Measurements from ENCODE around the gene GRIK3.

Gene GRIK3

GRCh38 chr1:36861375-36861774, 172.9 kb downstream of the GRIK3 start:
- no peak overlapping the region for H3K27ac ChIP-seq (ENCODE audit: low read depth, low read length)
- peaks cover 4% of the 10 kb centered on the region; the same call in 1 of the 2 replicates for H3K4me1 ChIP-seq (ENCODE audit: insufficient read depth, low read length)
- no peaks in the 10 kb centered on the region for H3K36me3 ChIP-seq (ENCODE audit: insufficient read depth, low read length)
- H3K9me3 ChIP-seq (ENCODE audit: insufficient read depth, low read depth, low read length): no peaks in the 10 kb centered on the region
- H3K4me3 ChIP-seq (ENCODE audit: low read length): no peak overlapping the region
- H3K9ac ChIP-seq (ENCODE audit: low read depth, low read length): no peak overlapping the region
- WGBS: 82% methylated on average over 2 of the region's 2 CpGs
- H3K27me3 ChIP-seq (ENCODE audit: insufficient read depth, low read length): no peaks in the 10 kb centered on the region

- no peak overlapping the region for H3K4me3 ChIP-seq (ENCODE audit: low read length)
- 93% methylated on average over 10 of the region's 10 CpGs for WGBS
- H3K9ac ChIP-seq (ENCODE audit: low read depth, low read length): no peak overlapping the region
- H3K36me3 ChIP-seq (ENCODE audit: insufficient read depth, low read length): no peaks in the 10 kb centered on the region
- no peaks in the 10 kb centered on the region for H3K27me3 ChIP-seq (ENCODE audit: insufficient read depth, low read length)
- no peak overlapping the region for H3K27ac ChIP-seq (ENCODE audit: low read depth, low read length)
- no peaks in the 10 kb centered on the region for H3K9me3 ChIP-seq (ENCODE audit: insufficient read depth, low read depth, low read length)
- peaks cover 11% of the 10 kb centered on the region; the same call in 1 of the 2 replicates for H3K4me1 ChIP-seq (ENCODE audit: insufficient read depth, low read length)
Observed at GRCh38 chr1:36859926-36860325, 174.4 kb downstream of the GRIK3 start.

- 94% methylated on average over 14 of the region's 14 CpGs for WGBS
- Histone ChIP-seq H3K9ac (ENCODE audit: low read depth, low read length) (no peak overlapping the region), H3K9me3 (ENCODE audit: insufficient read depth, low read depth, low read length) (no peaks in the 10 kb centered on the region), H3K27me3 (ENCODE audit: insufficient read depth, low read length) (no peaks in the 10 kb centered on the region), H3K4me1 (ENCODE audit: insufficient read depth, low read length) (peaks cover 13% of the 10 kb centered on the region; the same call in 1 of the 2 replicates), H3K27ac (ENCODE audit: low read depth, low read length) (no peak overlapping the region), H3K36me3 (ENCODE audit: insufficient read depth, low read length) (no peaks in the 10 kb centered on the region), H3K4me3 (ENCODE audit: low read length) (no peak overlapping the region)
Observed at GRCh38 chr1:36858981-36859380, 175.3 kb downstream of the GRIK3 start.

GRCh38 chr1:36858553-36858952, 175.8 kb downstream of the GRIK3 start:
- no peak overlapping the region for H3K4me3 ChIP-seq (ENCODE audit: low read length)
- H3K27me3 ChIP-seq (ENCODE audit: insufficient read depth, low read length): no peaks in the 10 kb centered on the region
- 95% methylated on average over 5 of the region's 5 CpGs for WGBS
- no peaks in the 10 kb centered on the region for H3K36me3 ChIP-seq (ENCODE audit: insufficient read depth, low read length)
- H3K9ac ChIP-seq (ENCODE audit: low read depth, low read length): no peak overlapping the region
- H3K4me1 ChIP-seq (ENCODE audit: insufficient read depth, low read length): peaks cover 13% of the 10 kb centered on the region; the same call in 1 of the 2 replicates
- no peak overlapping the region for H3K27ac ChIP-seq (ENCODE audit: low read depth, low read length)
- H3K9me3 ChIP-seq (ENCODE audit: insufficient read depth, low read depth, low read length): no peaks in the 10 kb centered on the region

GRCh38 chr1:36857754-36858153, 176.6 kb downstream of the GRIK3 start:
- 58% methylated on average over 5 of the region's 5 CpGs for WGBS
- Histone ChIP-seq H3K9ac (ENCODE audit: low read depth, low read length) (no peak overlapping the region), H3K27ac (ENCODE audit: low read depth, low read length) (no peak overlapping the region), H3K9me3 (ENCODE audit: insufficient read depth, low read depth, low read length) (no peaks in the 10 kb centered on the region), H3K4me1 (ENCODE audit: insufficient read depth, low read length) (peaks cover 13% of the 10 kb centered on the region; the same call in 1 of the 2 replicates), H3K36me3 (ENCODE audit: insufficient read depth, low read length) (no peaks in the 10 kb centered on the region), H3K27me3 (ENCODE audit: insufficient read depth, low read length) (no peaks in the 10 kb centered on the region), H3K4me3 (ENCODE audit: low read length) (no peak overlapping the region)

- H3K4me1 ChIP-seq (ENCODE audit: insufficient read depth, low read length): peaks cover 13% of the 10 kb centered on the region; the same call in 1 of the 2 replicates
- H3K27ac ChIP-seq (ENCODE audit: low read depth, low read length): no peak overlapping the region
- no peak overlapping the region for H3K4me3 ChIP-seq (ENCODE audit: low read length)
- WGBS: 56% methylated on average over 17 of the region's 17 CpGs
- no peaks in the 10 kb centered on the region for H3K9me3 ChIP-seq (ENCODE audit: insufficient read depth, low read depth, low read length)
- H3K9ac ChIP-seq (ENCODE audit: low read depth, low read length): no peak overlapping the region
- H3K36me3 ChIP-seq (ENCODE audit: insufficient read depth, low read length): no peaks in the 10 kb centered on the region
- H3K27me3 ChIP-seq (ENCODE audit: insufficient read depth, low read length): no peaks in the 10 kb centered on the region
Observed at GRCh38 chr1:36855699-36856494, 178.4 kb downstream of the GRIK3 start.

GRCh38 chr1:36853638-36854037, 180.7 kb downstream of the GRIK3 start:
- H3K9ac ChIP-seq (ENCODE audit: low read depth, low read length): no peak overlapping the region
- 94% methylated on average over 14 of the region's 14 CpGs for WGBS
- peaks cover 14% of the 10 kb centered on the region; the same call in 1 of the 2 replicates for H3K4me1 ChIP-seq (ENCODE audit: insufficient read depth, low read length)
- H3K36me3 ChIP-seq (ENCODE audit: insufficient read depth, low read length): no peaks in the 10 kb centered on the region
- no peak overlapping the region for H3K27ac ChIP-seq (ENCODE audit: low read depth, low read length)
- no peaks in the 10 kb centered on the region for H3K9me3 ChIP-seq (ENCODE audit: insufficient read depth, low read depth, low read length)
- H3K27me3 ChIP-seq (ENCODE audit: insufficient read depth, low read length): no peaks in the 10 kb centered on the region
- no peak overlapping the region for H3K4me3 ChIP-seq (ENCODE audit: low read length)

- Histone ChIP-seq H3K9me3 (ENCODE audit: insufficient read depth, low read depth, low read length) (no peaks in the 10 kb centered on the region), H3K27me3 (ENCODE audit: insufficient read depth, low read length) (no peaks in the 10 kb centered on the region), H3K4me1 (ENCODE audit: insufficient read depth, low read length) (peaks cover 20% of the 10 kb centered on the region), H3K4me3 (ENCODE audit: low read length) (no peak overlapping the region), H3K9ac (ENCODE audit: low read depth, low read length) (no peak overlapping the region), H3K27ac (ENCODE audit: low read depth, low read length) (no peak overlapping the region), H3K36me3 (ENCODE audit: insufficient read depth, low read length) (no peaks in the 10 kb centered on the region)
- WGBS: 94% methylated on average over 5 of the region's 5 CpGs
Observed at GRCh38 chr1:36852586-36852985, 181.7 kb downstream of the GRIK3 start.

GRCh38 chr1:36851595-36851994, 182.7 kb downstream of the GRIK3 start:
- H3K4me1 ChIP-seq (ENCODE audit: insufficient read depth, low read length): peaks cover 29% of the 10 kb centered on the region
- no peaks in the 10 kb centered on the region for H3K36me3 ChIP-seq (ENCODE audit: insufficient read depth, low read length)
- H3K9ac ChIP-seq (ENCODE audit: low read depth, low read length): no peak overlapping the region
- WGBS: 90% methylated on average over 4 of the region's 4 CpGs
- H3K9me3 ChIP-seq (ENCODE audit: insufficient read depth, low read depth, low read length): no peaks in the 10 kb centered on the region
- H3K27ac ChIP-seq (ENCODE audit: low read depth, low read length): no peak overlapping the region
- H3K27me3 ChIP-seq (ENCODE audit: insufficient read depth, low read length): no peaks in the 10 kb centered on the region
- no peak overlapping the region for H3K4me3 ChIP-seq (ENCODE audit: low read length)

GRCh38 chr1:36851087-36851486, 183.2 kb downstream of the GRIK3 start:
- Histone ChIP-seq H3K27me3 (ENCODE audit: insufficient read depth, low read length) (no peaks in the 10 kb centered on the region), H3K9me3 (ENCODE audit: insufficient read depth, low read depth, low read length) (no peaks in the 10 kb centered on the region), H3K4me1 (ENCODE audit: insufficient read depth, low read length) (peaks cover 29% of the 10 kb centered on the region), H3K9ac (ENCODE audit: low read depth, low read length) (no peak overlapping the region), H3K4me3 (ENCODE audit: low read length) (no peak overlapping the region), H3K27ac (ENCODE audit: low read depth, low read length) (no peak overlapping the region), H3K36me3 (ENCODE audit: insufficient read depth, low read length) (no peaks in the 10 kb centered on the region)
- 85% methylated on average over 6 of the region's 6 CpGs for WGBS

- no peaks in the 10 kb centered on the region for H3K9me3 ChIP-seq (ENCODE audit: insufficient read depth, low read depth, low read length)
- H3K27ac ChIP-seq (ENCODE audit: low read depth, low read length): no peak overlapping the region
- H3K36me3 ChIP-seq (ENCODE audit: insufficient read depth, low read length): no peaks in the 10 kb centered on the region
- H3K4me1 ChIP-seq (ENCODE audit: insufficient read depth, low read length): peaks cover 23% of the 10 kb centered on the region
- no peaks in the 10 kb centered on the region for H3K27me3 ChIP-seq (ENCODE audit: insufficient read depth, low read length)
- WGBS: 88% methylated on average over 11 of the region's 12 CpGs
- no peak overlapping the region for H3K9ac ChIP-seq (ENCODE audit: low read depth, low read length)
- H3K4me3 ChIP-seq (ENCODE audit: low read length): no peak overlapping the region
Observed at GRCh38 chr1:36849956-36850355, 184.4 kb downstream of the GRIK3 start.
